ENCODE data around the gene PCTP. TPM values are rescaled to one million over a fixed set of nuclear protein-coding genes. Genes with fewer than 3 reads are reported as not detected.

Gene PCTP
- total RNA-seq, 1 experiment from 2014 or later, result 17.1 TPM

DNA sequence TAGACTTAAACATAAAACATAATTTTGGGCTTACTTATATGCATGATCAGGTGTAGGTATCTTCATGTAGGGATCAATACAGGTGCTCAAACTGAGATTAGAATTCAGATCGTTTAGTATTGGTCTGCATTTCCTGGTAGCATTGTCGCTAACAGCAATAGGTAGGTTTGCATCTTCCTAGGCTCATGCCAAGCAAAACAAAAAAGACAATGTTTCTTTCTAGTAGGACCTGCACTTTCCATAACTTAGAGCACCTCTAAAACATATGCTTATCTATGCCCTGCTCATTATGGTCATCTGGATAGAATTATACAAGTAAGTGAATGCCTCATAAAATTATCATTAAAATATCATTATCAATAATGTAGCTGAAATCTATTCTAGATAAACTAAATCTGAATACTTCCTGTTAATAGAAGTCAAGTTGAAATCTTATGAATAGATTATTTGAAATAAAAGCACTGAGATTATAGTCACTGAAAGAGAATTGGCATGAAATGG is 26.7 kb downstream of the PCTP start:
- no peaks in the 10 kb centered on the region for H4K20me1 ChIP-seq (ENCODE audit: control insufficient read depth, insufficient read depth, insufficient read length)
- H3K4ac ChIP-seq (ENCODE audit: low read depth, low read length), result no peak overlapping the region
- H4K91ac ChIP-seq (ENCODE audit: insufficient read length, low read depth, low read length), result no peak overlapping the region
- H3K14ac ChIP-seq (ENCODE audit: insufficient read depth, low read length), result no peak overlapping the region
- no peak overlapping the region for H2AK5ac ChIP-seq (ENCODE audit: insufficient read length, low read length)
- Mint-ChIP-seq H3K27ac (no peak overlapping the region), H3K4me1 (peaks cover 3 to 4% of the 10 kb centered on the region in 2 experiments; a peak in 1 of 4 replicates), H3K36me3 (ENCODE audit: insufficient read depth in 1 of 3, low read depth in 3 of 3) (peaks cover 0 to 14% (median 14%) of the 10 kb centered on the region in 3 experiments; a peak in 5 of 7 replicates), H3K9me3 (no peaks in the 10 kb centered on the region), H3K27me3 (ENCODE audit: low read depth) (no peaks in the 10 kb centered on the region), H3K4me3 (no peak overlapping the region)
- H3K79me1 ChIP-seq (ENCODE audit: insufficient read depth, low read depth, low read length, poor library complexity, severe bottlenecking), result no peaks in the 10 kb centered on the region
- no peak for DNase-seq
- H2BK5ac ChIP-seq (ENCODE audit: insufficient read length, low read length), result no peak overlapping the region
- no peak overlapping the region for H3K56ac ChIP-seq (ENCODE audit: insufficient read length, low read depth, low read length)
- H2BK15ac ChIP-seq (ENCODE audit: low read depth, low read length), result no peak overlapping the region
- H3K4me1 ChIP-seq (ENCODE audit: insufficient read depth, low read length), result no peaks in the 10 kb centered on the region
- no peak overlapping the region for H2BK20ac ChIP-seq (ENCODE audit: low read depth, low read length, poor library complexity, severe bottlenecking)
- no peak overlapping the region for H2AFZ ChIP-seq (ENCODE audit: low read length)
- no peak overlapping the region for H3K18ac ChIP-seq (ENCODE audit: insufficient read length, low read depth, low read length)
- no peak overlapping the region for H3K4me2 ChIP-seq (ENCODE audit: insufficient read depth, insufficient read length, low read length)
- WGBS (ENCODE audit: extremely low coverage, insufficient read length, low lambda C conversion rate), result no CpG with 5 or more reads among the region's 2 CpGs
- H4K5ac ChIP-seq (ENCODE audit: insufficient read length, low read depth, low read length), result no peak overlapping the region
- no peak overlapping the region for H3K9ac ChIP-seq (ENCODE audit: extremely low read depth, insufficient read length, low read length)
- H3K27ac ChIP-seq (ENCODE audit: insufficient read length, low read depth, low read length), result no peak overlapping the region
- no peak overlapping the region for H2BK12ac ChIP-seq (ENCODE audit: insufficient read length, low read depth, low read length)
- no peaks in the 10 kb centered on the region for H3K9me3 ChIP-seq (ENCODE audit: control insufficient read depth, low read depth, low read length)
- H3K27me3 ChIP-seq (ENCODE audit: insufficient read depth, low read length), result no peaks in the 10 kb centered on the region
- no peak for TF ChIP-seq CTCF (conservative IDR thresholded peaks at IDR 0.05)
- H4K8ac ChIP-seq (replicated peaks; ENCODE audit: insufficient read length, low read depth, low read length), result no peak overlapping the region
- no peak overlapping the region for H2BK120ac ChIP-seq (ENCODE audit: low read depth, low read length, poor library complexity, severe bottlenecking)
- H3K23me2 ChIP-seq (ENCODE audit: insufficient read length, low read depth, low read length, poor library complexity, severe bottlenecking), result no peaks in the 10 kb centered on the region
- no peaks in the 10 kb centered on the region for H3K79me2 ChIP-seq (ENCODE audit: insufficient read depth, low read length)
- H3T11ph ChIP-seq (ENCODE audit: low read length), result no peak overlapping the region
- no peak overlapping the region for H3K23ac ChIP-seq (ENCODE audit: insufficient read length, low read depth, low read length)
